ENCODE measurements around the gene SLCO3A1.

The SLCO3A1 gene

GRCh38 chr15:91929509-91929908 lies 76.0 kb downstream of the SLCO3A1 start:
- in situ Hi-C loops (cut with MboI; ENCODE audit: low pct_unique_long_range_greater_than_20kb, low sequenced_read_pairs, unreplicated experiment), result no loop called here
- TF ChIP-seq CTCF (IDR thresholded peaks at IDR 0.05; ENCODE audit: extremely low read depth, insufficient read depth, missing control alignments), result no peak
- DNase-seq (ENCODE audit: low spot score), result no peak

- DNase-seq (ENCODE audit: low spot score), result no peak
- no peak for TF ChIP-seq CTCF (IDR thresholded peaks at IDR 0.05; ENCODE audit: extremely low read depth, insufficient read depth, missing control alignments)
Measured at GRCh38 chr15:91930092-91930491, 76.6 kb downstream of the SLCO3A1 start.

GRCh38 chr15:91936182-91936775 lies 82.8 kb downstream of the SLCO3A1 start:
- in situ Hi-C loops (cut with MboI; ENCODE audit: low pct_unique_long_range_greater_than_20kb, low sequenced_read_pairs, unreplicated experiment), result no loop called here
- no peak for DNase-seq (ENCODE audit: low spot score)
- TF ChIP-seq CTCF (IDR thresholded peaks at IDR 0.05; ENCODE audit: extremely low read depth, insufficient read depth, missing control alignments), result no peak

More at GRCh38 chr15:91930092-91930491, 76.6 kb downstream of the SLCO3A1 start:
- in situ Hi-C loops (cut with MboI; ENCODE audit: low pct_unique_long_range_greater_than_20kb, low sequenced_read_pairs, unreplicated experiment), result no loop called here

GRCh38 chr15:91936927-91937326 lies 83.4 kb downstream of the SLCO3A1 start:
- no peak for DNase-seq (ENCODE audit: low spot score)
- TF ChIP-seq CTCF (IDR thresholded peaks at IDR 0.05; ENCODE audit: extremely low read depth, insufficient read depth, missing control alignments), result no peak
- in situ Hi-C loops (cut with MboI; ENCODE audit: low pct_unique_long_range_greater_than_20kb, low sequenced_read_pairs, unreplicated experiment), result no loop called here

GRCh38 chr15:91938136-91938535 lies 84.6 kb downstream of the SLCO3A1 start:
- in situ Hi-C loops (cut with MboI; ENCODE audit: low pct_unique_long_range_greater_than_20kb, low sequenced_read_pairs, unreplicated experiment), result no loop called here
- DNase-seq (ENCODE audit: low spot score), result no peak
- TF ChIP-seq CTCF (IDR thresholded peaks at IDR 0.05; ENCODE audit: extremely low read depth, insufficient read depth, missing control alignments), result no peak

GRCh38 chr15:91939403-91939831 lies 85.9 kb downstream of the SLCO3A1 start:
- in situ Hi-C loops (cut with MboI; ENCODE audit: low pct_unique_long_range_greater_than_20kb, low sequenced_read_pairs, unreplicated experiment), result no loop called here
- DNase-seq (ENCODE audit: low spot score), result no peak
- no peak for TF ChIP-seq CTCF (IDR thresholded peaks at IDR 0.05; ENCODE audit: extremely low read depth, insufficient read depth, missing control alignments)

All from GM13977 (cell line).